ENCODE measurements around the gene GDPD5.

- TF ChIP-seq CTCF (IDR thresholded peaks at IDR 0.05): no peak
- TF ChIP-seq POLR2A (IDR thresholded peaks at IDR 0.05): no peak
Measured at GRCh38 chr11:75531325-75531724, 5.6 kb upstream of the GDPD5 start.

Data from uterus (tissue), 2 donors.